HepG2 (cell line): ENCODE results near the gene MSH3. TPM values are rescaled to one million over a fixed set of nuclear protein-coding genes. Genes with fewer than 3 reads are reported as not detected.

Experiments used
- CHCHD3 ChIP-seq: sonication (generic); formaldehyde crosslinking; IDR thresholded peaks from 2 replicates; pipeline ENCODE4 v1.8.0; 2022; ENCODE audit warnings: mild to moderate bottlenecking, missing genetic modification reagents, moderate library complexity
- HNRNPUL1 ChIP-seq: fragments of 200-400 bp; formaldehyde crosslinking; IDR thresholded peaks from 2 replicates; pipeline ENCODE4 v1.6.1; 2017; ENCODE audit warnings: low read depth, mild to moderate bottlenecking, low read length, moderate library complexity
- NR1H2 ChIP-seq: sonication (generic); formaldehyde crosslinking; IDR thresholded peaks from 2 replicates; pipeline ENCODE4 v1.8.1; 2022; ENCODE audit warnings: low read depth, missing genetic modification reagents, borderline replicate concordance
- PBX2 ChIP-seq: IDR thresholded peaks from 2 replicates; pipeline ENCODE4 v1.6.1; 2016; ENCODE audit warnings: control low read depth
- PCBP1 ChIP-seq: fragments of 200-400 bp; formaldehyde crosslinking; IDR thresholded peaks from 2 replicates; pipeline ENCODE4 v1.6.1; 2017; ENCODE audit warnings: mild to moderate bottlenecking, low read depth, low read length, borderline replicate concordance
- ZBTB46 ChIP-seq: sonication (generic); formaldehyde crosslinking; IDR thresholded peaks from 2 replicates; pipeline ENCODE4 v1.4.0; 2020; ENCODE audit warnings: mild to moderate bottlenecking, missing genetic modification reagents, borderline replicate concordance
- polyA plus RNA-seq, 8 experiments: library from polyadenylated mRNA; depleted of rRNA in 3 of 8; stranded (reverse) in 7 of 8; unstranded in 1 of 8; fragments of >200 nt; fragmentation: Illumina TruSeq in 4 of 8; extraction: Trizol in 4 of 8; gene quantifications; 2 replicates each; pipeline versions ENCODE4 v1.2.1 to v1.2.3, GENCODE V29; 2011 to 2016; ENCODE audit warnings: low read depth in 4 of 8, missing spikeins in 1 of 8, mixed read lengths in 1 of 8; ENCODE audit not compliant: insufficient read depth in 1 of 8
- total RNA-seq, 5 experiments: library from RNA; depleted of rRNA; stranded (reverse); fragments of >200 nt; fragmentation: Illumina TruSeq; extraction: Trizol; gene quantifications; 2 replicates each; pipeline ENCODE4 v1.2.3, GENCODE V29; 2016; ENCODE audit warnings: low read depth in 1 of 5
- TF ChIP-seq, protein P1 (sequence below): sonication (generic); formaldehyde crosslinking; IDR thresholded peaks from 2 replicates; pipeline ENCODE4 v1.8.1; 2022; ENCODE audit warnings: low read depth, mild to moderate bottlenecking, missing genetic modification reagents

The MSH3 gene
- total and polyA plus RNA-seq, 2 of the 13 experiments (the other 11 are each of a cell fraction or from before 2014, with no cell fraction given): 4.0 to 16.4 TPM

- TF ChIP-seq ZBTB46 (CRISPR knock-in tag) (no peak), PBX2 (CRISPR knock-in tag) (no peak), NR1H2 (CRISPR knock-in tag) (no peak), CHCHD3 (CRISPR knock-in tag) (no peak), PCBP1 (no peak), HNRNPUL1 (no peak)
- TF ChIP-seq, protein P1, sequence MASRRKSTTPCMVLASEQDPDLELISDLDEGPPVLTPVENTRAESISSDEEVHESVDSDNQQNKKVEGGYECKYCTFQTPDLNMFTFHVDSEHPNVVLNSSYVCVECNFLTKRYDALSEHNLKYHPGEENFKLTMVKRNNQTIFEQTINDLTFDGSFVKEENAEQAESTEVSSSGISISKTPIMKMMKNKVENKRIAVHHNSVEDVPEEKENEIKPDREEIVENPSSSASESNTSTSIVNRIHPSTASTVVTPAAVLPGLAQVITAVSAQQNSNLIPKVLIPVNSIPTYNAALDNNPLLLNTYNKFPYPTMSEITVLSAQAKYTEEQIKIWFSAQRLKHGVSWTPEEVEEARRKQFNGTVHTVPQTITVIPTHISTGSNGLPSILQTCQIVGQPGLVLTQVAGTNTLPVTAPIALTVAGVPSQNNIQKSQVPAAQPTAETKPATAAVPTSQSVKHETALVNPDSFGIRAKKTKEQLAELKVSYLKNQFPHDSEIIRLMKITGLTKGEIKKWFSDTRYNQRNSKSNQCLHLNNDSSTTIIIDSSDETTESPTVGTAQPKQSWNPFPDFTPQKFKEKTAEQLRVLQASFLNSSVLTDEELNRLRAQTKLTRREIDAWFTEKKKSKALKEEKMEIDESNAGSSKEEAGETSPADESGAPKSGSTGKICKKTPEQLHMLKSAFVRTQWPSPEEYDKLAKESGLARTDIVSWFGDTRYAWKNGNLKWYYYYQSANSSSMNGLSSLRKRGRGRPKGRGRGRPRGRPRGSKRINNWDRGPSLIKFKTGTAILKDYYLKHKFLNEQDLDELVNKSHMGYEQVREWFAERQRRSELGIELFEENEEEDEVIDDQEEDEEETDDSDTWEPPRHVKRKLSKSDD (CRISPR knock-in tag): no peak
Observed at GRCh38 chr5:80707645-80708044, 53.2 kb downstream of the MSH3 start (continued).
